ENCODE measurements around the gene RNF130.

RNF130 gene

DNA sequence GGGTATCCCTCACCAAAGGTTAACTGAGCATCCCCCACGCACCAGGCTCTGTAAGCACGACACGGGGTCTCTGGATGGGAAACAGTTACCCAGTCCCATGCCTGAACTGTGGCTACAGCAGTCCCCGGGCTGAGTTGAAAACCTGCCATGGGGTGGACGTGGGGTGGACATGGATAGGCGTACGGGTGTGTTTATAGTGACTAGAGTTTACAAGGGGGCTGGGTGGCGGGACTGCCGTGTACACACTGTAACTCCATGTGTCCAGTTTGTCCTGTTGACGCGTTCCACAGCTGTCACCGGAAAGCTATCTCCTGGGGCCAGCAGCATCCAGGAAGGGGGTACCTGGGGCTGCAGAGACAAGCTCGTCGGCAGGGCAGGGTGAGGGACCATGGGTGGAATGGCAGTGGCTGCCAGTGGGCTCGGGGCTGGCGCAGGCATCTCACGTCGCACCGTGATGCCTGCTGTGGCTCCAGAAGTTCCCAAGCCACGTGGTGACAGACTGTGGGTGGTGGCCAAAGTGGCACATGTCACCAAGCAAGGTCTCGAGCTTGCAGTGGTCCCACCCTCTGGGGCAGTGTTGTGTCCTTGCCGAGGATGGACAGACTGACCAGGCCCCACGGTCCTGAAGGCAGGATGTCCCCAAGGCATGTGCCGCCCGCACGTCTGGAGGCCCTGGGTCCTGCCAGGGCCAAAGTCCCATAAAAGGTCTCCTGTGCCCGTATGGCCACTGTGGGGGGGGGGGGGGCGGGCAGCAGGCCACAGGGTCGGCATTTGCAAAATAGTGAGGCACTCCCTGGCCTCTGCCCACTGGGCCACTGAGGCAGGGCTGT lies 29.3 kb upstream of the RNF130 start:
- H3K4me3 ChIP-seq (ENCODE audit: control insufficient read depth in 1 of 7, extremely low read depth in 1 of 7, insufficient read depth in 4 of 7, low read depth in 2 of 7, low read length in 6 of 7), result no peak overlapping the region
- H3K4me1 ChIP-seq (ENCODE audit: control extremely low read depth in 1 of 4, control insufficient read depth in 4 of 4, insufficient read depth in 4 of 4, low read length in 3 of 4), result no peaks in the 10 kb centered on the region
- no peaks in the 10 kb centered on the region for H3K36me3 ChIP-seq (ENCODE audit: control insufficient read depth in 4 of 4, insufficient read depth in 4 of 4, low read length in 3 of 4)
- H3K27me3 ChIP-seq (replicated peaks in 2 of 5; ENCODE audit: control insufficient read depth in 4 of 5, insufficient read depth in 5 of 5, low read length in 4 of 5), result no peaks in the 10 kb centered on the region
- H3K27ac ChIP-seq (ENCODE audit: insufficient read depth in 1 of 2, low read depth in 1 of 2, low read length in 2 of 2, poor library complexity in 1 of 2, severe bottlenecking in 2 of 2), result no peak overlapping the region
- WGBS (ENCODE audit: insufficient coverage), result 92% methylated on average over 29 of the region's 29 CpGs
- ChIA-PET CTCF (no interaction called here), POLR2A (no interaction called here)
- DNase-seq, result no peak
- peaks cover 0 to 6% (median 2%) of the 10 kb centered on the region in 5 experiments for H3K9me3 ChIP-seq (ENCODE audit: control extremely low read depth in 1 of 5, control insufficient read depth in 4 of 5, insufficient read depth in 2 of 5, low read depth in 1 of 5, low read length in 4 of 5)

DNA sequence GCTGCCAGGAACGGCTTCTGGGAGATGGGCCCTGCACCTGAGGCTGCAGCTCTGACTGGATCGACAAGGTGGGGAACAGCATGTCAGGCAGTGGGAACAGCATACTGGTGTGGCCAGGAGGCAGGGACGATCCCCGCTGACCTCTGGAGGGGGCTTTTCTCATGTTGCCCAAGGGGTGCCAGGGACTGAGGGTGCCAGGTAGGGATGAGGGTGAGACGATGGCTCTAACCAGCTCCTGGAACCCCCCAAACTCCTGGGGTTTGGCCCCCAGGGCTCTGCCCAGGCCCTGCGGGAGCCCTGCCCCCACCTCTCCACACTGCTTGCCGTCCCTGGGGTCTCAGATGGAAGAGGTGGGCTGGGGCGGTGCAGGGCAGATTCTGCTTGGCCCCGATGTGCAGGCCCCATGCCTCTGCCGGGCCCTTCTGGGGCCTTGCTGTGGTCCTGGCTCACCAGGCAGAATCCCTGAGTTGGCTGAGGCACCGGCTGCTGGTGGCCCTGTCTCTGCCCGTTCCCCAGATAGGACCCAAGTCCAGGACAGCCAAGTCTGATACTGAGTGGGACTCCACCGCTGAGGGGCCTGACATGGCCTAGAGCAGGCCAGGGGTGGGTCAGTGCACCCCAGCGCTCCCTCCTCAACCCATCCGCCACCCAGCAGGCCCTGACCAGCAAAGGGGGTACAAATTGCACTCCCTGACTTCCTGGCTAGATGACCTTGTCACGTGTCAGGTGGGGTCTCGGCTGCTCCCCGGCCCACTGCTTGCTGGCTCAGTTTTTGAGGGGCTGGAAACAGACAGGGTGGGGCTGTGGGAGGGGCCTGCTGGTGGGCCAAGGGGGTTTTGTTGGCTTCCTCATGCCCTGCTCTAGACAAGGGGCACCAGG lies 28.4 kb upstream of the RNF130 start:
- H3K4me3 ChIP-seq (ENCODE audit: control insufficient read depth in 1 of 7, extremely low read depth in 1 of 7, insufficient read depth in 4 of 7, low read depth in 2 of 7, low read length in 6 of 7), result no peak overlapping the region
- no peak overlapping the region for H3K27ac ChIP-seq (ENCODE audit: insufficient read depth in 1 of 2, low read depth in 1 of 2, low read length in 2 of 2, poor library complexity in 1 of 2, severe bottlenecking in 2 of 2)
- H3K36me3 ChIP-seq (ENCODE audit: control insufficient read depth in 4 of 4, insufficient read depth in 4 of 4, low read length in 3 of 4), result no peaks in the 10 kb centered on the region
- no peaks in the 10 kb centered on the region for H3K27me3 ChIP-seq (replicated peaks in 2 of 5; ENCODE audit: control insufficient read depth in 4 of 5, insufficient read depth in 5 of 5, low read length in 4 of 5)
- no peak for DNase-seq
- POLR2A ChIA-PET, result no interaction called here
- WGBS (ENCODE audit: insufficient coverage), result 91% methylated on average over 15 of the region's 18 CpGs
- CTCF ChIA-PET, result interaction anchor here (1.9 kb wide), 1 partner anchor 10 kb away, joined by 5 read pairs; no protein-coding TSS in a partner anchor
- H3K4me1 ChIP-seq (ENCODE audit: control extremely low read depth in 1 of 4, control insufficient read depth in 4 of 4, insufficient read depth in 4 of 4, low read length in 3 of 4), result peaks cover 0 to 5% (median 0%) of the 10 kb centered on the region in 4 experiments
- peaks cover 0 to 6% (median 0%) of the 10 kb centered on the region in 5 experiments for H3K9me3 ChIP-seq (ENCODE audit: control extremely low read depth in 1 of 5, control insufficient read depth in 4 of 5, insufficient read depth in 2 of 5, low read depth in 1 of 5, low read length in 4 of 5)

DNA sequence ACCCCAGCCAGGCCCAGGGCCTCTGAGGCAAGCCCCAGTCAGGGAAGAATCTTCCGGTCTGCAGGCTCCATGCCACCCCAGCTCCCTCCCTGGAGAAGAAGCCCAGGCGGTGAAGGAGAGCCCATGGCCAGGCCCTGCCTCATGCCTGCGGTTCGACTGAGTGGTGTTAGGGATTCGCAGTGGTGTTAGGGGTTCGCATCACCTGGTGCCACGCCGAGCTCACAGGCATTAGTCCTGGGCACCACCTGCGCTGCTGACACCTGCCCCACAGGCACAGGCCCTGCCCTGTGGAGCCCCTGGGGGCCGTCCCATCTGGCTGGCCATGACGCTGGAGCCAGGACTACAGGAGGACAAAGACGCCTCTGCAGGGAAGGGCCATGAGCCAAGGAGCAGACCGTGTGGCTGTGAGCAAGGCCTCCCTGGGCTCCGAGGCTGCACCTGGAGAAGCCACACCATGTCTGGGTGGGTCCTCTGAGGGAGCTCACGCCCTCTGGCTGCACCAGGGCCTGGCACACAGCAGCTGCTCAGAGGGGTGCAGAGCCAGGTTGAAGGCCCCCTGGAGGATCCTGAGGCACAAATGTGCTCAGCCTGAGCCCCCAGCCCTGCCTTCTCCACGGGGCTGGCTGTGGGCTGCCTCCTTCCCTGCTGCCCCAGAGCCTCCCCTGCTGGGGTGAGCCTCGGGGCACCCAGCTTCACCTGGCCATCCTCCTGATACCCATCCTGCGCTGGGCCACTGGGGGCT lies 27.6 kb upstream of the RNF130 start:
- Histone ChIP-seq H3K4me1 (ENCODE audit: control extremely low read depth in 1 of 4, control insufficient read depth in 4 of 4, insufficient read depth in 4 of 4, low read length in 3 of 4) (peaks cover 0 to 6% (median under 1%) of the 10 kb centered on the region in 4 experiments), H3K27me3 (replicated peaks in 2 of 5; ENCODE audit: control insufficient read depth in 4 of 5, insufficient read depth in 5 of 5, low read length in 4 of 5) (no peaks in the 10 kb centered on the region), H3K36me3 (ENCODE audit: control insufficient read depth in 4 of 4, insufficient read depth in 4 of 4, low read length in 3 of 4) (no peaks in the 10 kb centered on the region), H3K9me3 (ENCODE audit: control extremely low read depth in 1 of 5, control insufficient read depth in 4 of 5, insufficient read depth in 2 of 5, low read depth in 1 of 5, low read length in 4 of 5) (peaks cover 0 to 3% (median 0%) of the 10 kb centered on the region in 5 experiments), H3K27ac (ENCODE audit: insufficient read depth in 1 of 2, low read depth in 1 of 2, low read length in 2 of 2, poor library complexity in 1 of 2, severe bottlenecking in 2 of 2) (no peak overlapping the region), H3K4me3 (ENCODE audit: control insufficient read depth in 1 of 7, extremely low read depth in 1 of 7, insufficient read depth in 4 of 7, low read depth in 2 of 7, low read length in 6 of 7) (no peak overlapping the region)
- DNase-seq, result no peak
- CTCF ChIA-PET, result interaction anchor here (1.9 kb wide), 1 partner anchor 11 kb away, joined by 5 read pairs; no protein-coding TSS in a partner anchor
- POLR2A ChIA-PET, result no interaction called here
- 95% methylated on average over 17 of the region's 18 CpGs for WGBS (ENCODE audit: insufficient coverage)

DNA sequence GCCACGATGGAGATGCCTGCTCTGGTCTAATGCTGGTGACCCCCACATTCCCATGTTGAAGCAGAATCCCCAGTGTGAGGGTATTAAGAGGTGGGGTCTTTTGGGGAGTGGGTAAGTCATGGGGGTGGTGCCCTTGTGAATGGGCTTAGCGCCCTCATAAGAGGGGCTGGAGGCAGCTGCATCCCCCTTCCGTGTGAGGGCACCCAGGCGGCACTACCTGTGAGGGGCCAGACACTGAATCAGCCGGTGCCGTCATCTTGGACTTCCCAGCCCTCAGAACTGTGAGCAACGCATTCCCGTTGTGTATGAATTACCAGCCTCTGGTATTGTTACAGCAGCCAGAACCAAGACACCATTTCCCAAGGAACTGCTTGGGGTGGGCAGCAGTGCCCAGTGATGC lies 27.0 kb upstream of the RNF130 start:
- Histone ChIP-seq H3K36me3 (ENCODE audit: control insufficient read depth in 4 of 4, insufficient read depth in 4 of 4, low read length in 3 of 4) (no peaks in the 10 kb centered on the region), H3K27me3 (replicated peaks in 2 of 5; ENCODE audit: control insufficient read depth in 4 of 5, insufficient read depth in 5 of 5, low read length in 4 of 5) (no peaks in the 10 kb centered on the region), H3K27ac (ENCODE audit: insufficient read depth in 1 of 2, low read depth in 1 of 2, low read length in 2 of 2, poor library complexity in 1 of 2, severe bottlenecking in 2 of 2) (no peak overlapping the region), H3K4me3 (ENCODE audit: control insufficient read depth in 1 of 7, extremely low read depth in 1 of 7, insufficient read depth in 4 of 7, low read depth in 2 of 7, low read length in 6 of 7) (no peak overlapping the region), H3K4me1 (ENCODE audit: control extremely low read depth in 1 of 4, control insufficient read depth in 4 of 4, insufficient read depth in 4 of 4, low read length in 3 of 4) (peaks cover 0 to 13% (median 6%) of the 10 kb centered on the region in 4 experiments), H3K9me3 (ENCODE audit: control extremely low read depth in 1 of 5, control insufficient read depth in 4 of 5, insufficient read depth in 2 of 5, low read depth in 1 of 5, low read length in 4 of 5) (peaks cover 0 to 2% (median 0%) of the 10 kb centered on the region in 5 experiments)
- ChIA-PET POLR2A (no interaction called here), CTCF (interaction anchor here (1.3 to 1.9 kb wide), 2 partner anchors 11 to 33 kb away, joined by 3 to 5 read pairs; no protein-coding TSS in a partner anchor)
- 100% methylated on average over 5 of the region's 8 CpGs for WGBS (ENCODE audit: insufficient coverage)
- DNase-seq, result no peak

DNA sequence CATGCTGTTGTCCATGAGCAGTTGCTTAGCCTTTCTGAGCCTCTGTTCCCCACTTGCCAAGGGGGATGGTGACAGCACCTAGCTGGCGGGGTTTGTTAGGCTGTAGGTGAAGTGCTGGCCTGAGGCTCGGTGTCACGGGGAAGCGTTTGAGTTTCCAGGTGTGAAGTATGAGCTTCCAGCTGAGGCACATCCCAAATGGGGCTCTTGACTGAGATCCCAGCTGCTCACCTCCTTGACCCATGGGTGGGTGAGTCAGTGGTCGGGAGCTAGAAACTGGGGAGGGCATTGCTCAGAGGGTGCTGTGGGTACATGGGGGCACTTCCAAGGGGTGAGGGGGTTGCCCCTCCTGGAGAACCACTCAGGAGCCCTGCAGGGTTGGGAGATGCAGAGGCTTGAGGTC lies 26.4 kb upstream of the RNF130 start:
- WGBS (ENCODE audit: insufficient coverage), result 100% methylated on average over 5 of the region's 5 CpGs
- H3K36me3 ChIP-seq (ENCODE audit: control insufficient read depth in 4 of 4, insufficient read depth in 4 of 4, low read length in 3 of 4), result no peaks in the 10 kb centered on the region
- POLR2A ChIA-PET, result no interaction called here
- H3K9me3 ChIP-seq (ENCODE audit: control extremely low read depth in 1 of 5, control insufficient read depth in 4 of 5, insufficient read depth in 2 of 5, low read depth in 1 of 5, low read length in 4 of 5), result peaks cover 0 to 1% (median 0%) of the 10 kb centered on the region in 5 experiments
- H3K4me3 ChIP-seq (ENCODE audit: control insufficient read depth in 1 of 7, extremely low read depth in 1 of 7, insufficient read depth in 4 of 7, low read depth in 2 of 7, low read length in 6 of 7), result no peak overlapping the region
- CTCF ChIA-PET, result interaction anchor here (1.3 to 1.9 kb wide), 2 partner anchors 12 to 34 kb away, joined by 3 to 5 read pairs; no protein-coding TSS in a partner anchor
- no peak for DNase-seq
- H3K27ac ChIP-seq (ENCODE audit: insufficient read depth in 1 of 2, low read depth in 1 of 2, low read length in 2 of 2, poor library complexity in 1 of 2, severe bottlenecking in 2 of 2), result no peak overlapping the region
- peaks cover 3 to 19% (median 12%) of the 10 kb centered on the region in 4 experiments for H3K4me1 ChIP-seq (ENCODE audit: control extremely low read depth in 1 of 4, control insufficient read depth in 4 of 4, insufficient read depth in 4 of 4, low read length in 3 of 4)
- no peaks in the 10 kb centered on the region for H3K27me3 ChIP-seq (replicated peaks in 2 of 5; ENCODE audit: control insufficient read depth in 4 of 5, insufficient read depth in 5 of 5, low read length in 4 of 5)

DNA sequence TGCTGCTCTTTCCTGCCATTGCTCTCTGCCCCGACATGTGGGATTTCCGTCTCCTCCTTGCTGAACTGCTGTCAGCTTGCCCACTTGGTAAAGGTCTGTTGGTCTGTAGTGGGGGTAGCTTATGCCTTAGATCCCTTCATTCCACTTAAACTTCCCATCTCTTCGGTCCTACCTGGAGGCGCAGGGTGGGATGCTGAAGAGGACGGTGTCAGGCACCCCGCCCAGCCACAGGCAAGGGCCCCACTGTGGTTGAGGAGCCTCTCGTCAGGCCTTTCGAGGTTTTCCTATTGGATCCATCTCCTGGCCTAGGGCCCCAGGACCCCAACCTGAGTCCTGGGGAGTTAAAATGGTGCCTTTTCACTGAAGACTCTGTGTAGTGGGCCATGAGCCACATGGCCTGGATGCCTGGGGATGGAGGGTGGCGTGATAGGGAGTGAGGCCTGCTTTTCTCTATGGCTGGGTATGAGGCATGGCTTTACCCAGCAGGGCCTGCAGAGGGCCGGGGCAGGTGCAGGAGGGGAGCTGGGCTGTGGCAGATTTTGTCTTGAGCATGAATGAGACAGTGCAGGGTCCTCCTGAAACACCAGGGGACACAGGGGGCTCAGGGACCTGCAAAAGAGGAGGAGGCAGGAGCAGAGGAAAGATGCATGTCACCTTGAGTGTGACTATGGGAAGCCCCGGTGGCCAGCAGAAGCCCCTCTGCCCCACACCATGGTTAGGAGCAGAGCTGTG lies 25.8 kb upstream of the RNF130 start:
- H3K4me1 ChIP-seq (ENCODE audit: control extremely low read depth in 1 of 4, control insufficient read depth in 4 of 4, insufficient read depth in 4 of 4, low read length in 3 of 4), result peaks cover 3 to 24% (median 18%) of the 10 kb centered on the region in 4 experiments
- WGBS (ENCODE audit: insufficient coverage), result 82% methylated on average over 9 of the region's 11 CpGs
- H3K36me3 ChIP-seq (ENCODE audit: control insufficient read depth in 4 of 4, insufficient read depth in 4 of 4, low read length in 3 of 4), result no peaks in the 10 kb centered on the region
- DNase-seq, result no peak
- POLR2A ChIA-PET, result no interaction called here
- CTCF ChIA-PET, result interaction anchor here (1.3 kb wide), 1 partner anchor 34 kb away, joined by 3 read pairs; no protein-coding TSS in a partner anchor
- H3K9me3 ChIP-seq (ENCODE audit: control extremely low read depth in 1 of 5, control insufficient read depth in 4 of 5, insufficient read depth in 2 of 5, low read depth in 1 of 5, low read length in 4 of 5), result peaks cover 0 to 1% (median 0%) of the 10 kb centered on the region in 5 experiments
- no peak overlapping the region for H3K4me3 ChIP-seq (ENCODE audit: control insufficient read depth in 1 of 7, extremely low read depth in 1 of 7, insufficient read depth in 4 of 7, low read depth in 2 of 7, low read length in 6 of 7)
- H3K27me3 ChIP-seq (replicated peaks in 2 of 5; ENCODE audit: control insufficient read depth in 4 of 5, insufficient read depth in 5 of 5, low read length in 4 of 5), result no peaks in the 10 kb centered on the region
- no peak overlapping the region for H3K27ac ChIP-seq (ENCODE audit: insufficient read depth in 1 of 2, low read depth in 1 of 2, low read length in 2 of 2, poor library complexity in 1 of 2, severe bottlenecking in 2 of 2)

Measured in common myeloid progenitor, CD34-positive (primary cell).